HepG2 (cell line): Measurements from ENCODE around the gene HMCN1. TPM values are rescaled to one million over a fixed set of nuclear protein-coding genes. Genes with fewer than 3 reads are reported as not detected.

Experiments used
- ATAC-seq: fragments of 200-7000 bp; cut with Tn5 transposase; 3 replicates; pipeline ENCODE4 v1.9.1; 2020; ENCODE audit warnings: mild to moderate bottlenecking, moderate library complexity
- BruUV-seq: library from RNA; stranded (reverse); fragments of 400-500 nt; replicated peaks from 2 replicates; lab custom pipeline; 2021; lab: Mats Ljungman, UMichigan
- CTCF ChIA-PET: fragments of 300-600 bp; formaldehyde crosslinking; extraction: SDS; loops from one replicate; lab custom pipeline; 2021; ENCODE audit warnings: low total read pairs, inconsistent platforms, low intra/inter-chr PET ratio; lab: Yijun Ruan, JAX
- POLR2A ChIA-PET: fragments of 350-600 bp; sonication (Branson Sonifier 250); formaldehyde crosslinking; loops from one replicate; lab custom pipeline; 2020; ENCODE audit warnings: antibody characterized with exemption, inconsistent platforms; lab: Yijun Ruan, JAX
- DNase-seq: peaks from one replicate; pipeline ENCODE4 v3.0.0-alpha.2; 2015; ENCODE audit warnings: low spot score
- FAIRE-seq: peaks from 3 replicates; lab custom pipeline; 2011; peaks lifted over from hg19 to GRCh38; lab: Jason Lieb, UNC
- H2AFZ ChIP-seq: one replicate; pipeline ENCODE4 v1.6.1; 2011; ENCODE audit warnings: low read length, inconsistent platforms
- H3K27ac ChIP-seq: fragments of 300-600 bp; 3 replicates; pipeline ENCODE4 v1.8.0; 2011; ENCODE audit warnings: mixed run types, mild to moderate bottlenecking, mixed read lengths, low read length, inconsistent platforms; ENCODE audit not compliant: insufficient read depth; ENCODE audit errors: extremely low read length
- H3K27me3 ChIP-seq, 2 experiments: fragments of 200-600 bp in 1 of 2; 2 replicates in 1 of 2; 3 replicates in 1 of 2; pipeline versions ENCODE4 v1.6.0 to v1.8.0; 2011; ENCODE audit warnings: low read length in 2 of 2, mild to moderate bottlenecking in 2 of 2, moderate library complexity in 2 of 2, inconsistent platforms in 1 of 2; ENCODE audit not compliant: insufficient read depth in 2 of 2, control insufficient read depth in 1 of 2
- H3K36me3 ChIP-seq, 2 experiments: fragments of 200-600 bp in 1 of 2; replicated peaks in 1 of 2; 2 replicates in 1 of 2; 3 replicates in 1 of 2; pipeline versions ENCODE4 v1.5.1 to v1.8.0; 2011; ENCODE audit warnings: low read length in 2 of 2, inconsistent platforms in 1 of 2; ENCODE audit not compliant: insufficient read depth in 2 of 2, control insufficient read depth in 1 of 2
- H3K4me1 ChIP-seq: 2 replicates; pipeline ENCODE4 v1.5.1; 2012; ENCODE audit warnings: low read length, inconsistent platforms; ENCODE audit not compliant: insufficient read depth
- H3K4me2 ChIP-seq: 2 replicates; pipeline ENCODE4 v1.6.0; 2011; ENCODE audit warnings: low read depth, low read length, inconsistent platforms
- H3K4me3 ChIP-seq, 3 experiments: fragments of 200-600 bp in 1 of 3; sonication (generic), shearing (Covaris generic) in 1 of 3; replicated peaks in 1 of 3; 2 replicates each; pipeline ENCODE4 v1.5.1; 2011 to 2016; ENCODE audit warnings: low read length in 3 of 3, inconsistent platforms in 2 of 3, low read depth in 2 of 3, mild to moderate bottlenecking in 2 of 3, control low read depth in 1 of 3, mixed read lengths in 1 of 3; ENCODE audit not compliant: insufficient read depth in 1 of 3
- H3K79me2 ChIP-seq: one replicate; pipeline ENCODE4 v1.6.1; 2011; ENCODE audit warnings: low read length, inconsistent platforms; ENCODE audit not compliant: insufficient read depth
- H3K9ac ChIP-seq: 2 replicates; pipeline ENCODE4 v1.6.0; 2011; ENCODE audit warnings: mild to moderate bottlenecking, low read depth, low read length, inconsistent platforms; ENCODE audit not compliant: insufficient read depth
- H3K9me3 ChIP-seq: 2 replicates; pipeline ENCODE4 v1.5.1; 2012; ENCODE audit warnings: mild to moderate bottlenecking, low read length
- H4K20me1 ChIP-seq: 2 replicates; pipeline ENCODE4 v1.6.0; 2011; ENCODE audit warnings: inconsistent platforms, mild to moderate bottlenecking, low read length, moderate library complexity; ENCODE audit not compliant: insufficient read depth
- CCDC6 ChIP-seq: sonication (generic); formaldehyde crosslinking; IDR thresholded peaks from 2 replicates; pipeline ENCODE4 v1.8.1; 2022; ENCODE audit warnings: mild to moderate bottlenecking, missing genetic modification reagents, moderate library complexity
- EEA1 ChIP-seq: sonication (generic); formaldehyde crosslinking; IDR thresholded peaks from 2 replicates; pipeline ENCODE4 v1.5.1; 2020; ENCODE audit warnings: mild to moderate bottlenecking, missing genetic modification reagents, borderline replicate concordance
- HDAC2 ChIP-seq: sonication (generic); formaldehyde crosslinking; IDR thresholded peaks from 2 replicates; pipeline ENCODE4 v1.4.0; 2020; ENCODE audit warnings: missing genetic modification reagents
- KMT2A ChIP-seq: sonication (generic); formaldehyde crosslinking; IDR thresholded peaks from 2 replicates; pipeline ENCODE4 v1.4.0; 2020; ENCODE audit warnings: missing genetic modification reagents
- LCORL ChIP-seq, 2 experiments: fragments of 450-650 bp in 1 of 2; sonication (generic) in 1 of 2; formaldehyde crosslinking in 1 of 2; IDR thresholded peaks; 2 replicates each; pipeline versions ENCODE4 v1.5.0 to v1.6.1; 2017 to 2020; ENCODE audit warnings: antibody characterized with exemption in 1 of 2, missing genetic modification reagents in 1 of 2
- MATR3 ChIP-seq: sonication (generic); formaldehyde crosslinking; IDR thresholded peaks from 2 replicates; pipeline ENCODE4 v1.4.0; 2020; ENCODE audit warnings: missing genetic modification reagents
- PBX3 ChIP-seq: sonication (generic); formaldehyde crosslinking; IDR thresholded peaks from 2 replicates; pipeline ENCODE4 v1.8.1; 2023; ENCODE audit warnings: missing genetic modification reagents, inconsistent platforms, borderline replicate concordance
- RBM22 ChIP-seq: fragments of 200-400 bp; formaldehyde crosslinking; optimal IDR thresholded peaks from 2 replicates; pipeline ENCODE3; 2017; ENCODE audit warnings: mild to moderate bottlenecking, low read length, moderate library complexity
- WIZ ChIP-seq: sonication (generic); formaldehyde crosslinking; IDR thresholded peaks from 2 replicates; pipeline ENCODE4 v1.5.1; 2020; ENCODE audit warnings: mild to moderate bottlenecking, missing genetic modification reagents
- ZBTB42 ChIP-seq: sonication (generic); formaldehyde crosslinking; IDR thresholded peaks from 2 replicates; pipeline ENCODE4 v1.5.0; 2020; ENCODE audit warnings: mild to moderate bottlenecking, missing genetic modification reagents
- ZBTB49 ChIP-seq: sonication (generic); formaldehyde crosslinking; IDR thresholded peaks from 2 replicates; pipeline ENCODE4 v1.4.0; 2020; ENCODE audit warnings: missing genetic modification reagents, borderline replicate concordance
- ZFP90 ChIP-seq: sonication (generic); formaldehyde crosslinking; IDR thresholded peaks from 2 replicates; pipeline ENCODE4 v1.8.0; 2022; ENCODE audit warnings: missing genetic modification reagents, mild to moderate bottlenecking, inconsistent platforms, borderline replicate concordance
- ZNF615 ChIP-seq: sonication (generic); formaldehyde crosslinking; IDR thresholded peaks from 2 replicates; pipeline ENCODE4 v1.5.0; 2020; ENCODE audit warnings: mild to moderate bottlenecking, missing genetic modification reagents, borderline replicate concordance
- WGBS: methylation state at CpG from one replicate; pipeline ENCODE4 v1.1.6; 2017; ENCODE audit warnings: low lambda C conversion rate; 5-methylcytosine and 5-hydroxymethylcytosine counted together
- in situ Hi-C: cut with HindIII; loops from 2 replicates; pipeline ENCODE4 v1.10.0; 2017; ENCODE audit warnings: low pct_unique_long_range_greater_than_20kb; ENCODE audit not compliant: extremely low pct_ligation_motif_present
- intact Hi-C: fragments of 100-400 bp; cut with micrococcal nuclease; formaldehyde crosslinking; loops from one replicate; pipeline ENCODE4 v1.10.0; 2022; ENCODE audit not compliant: unreplicated experiment
- polyA plus RNA-seq, 8 experiments: library from polyadenylated mRNA; depleted of rRNA in 3 of 8; stranded (reverse) in 7 of 8; unstranded in 1 of 8; fragments of >200 nt; fragmentation: Illumina TruSeq in 4 of 8; extraction: Trizol in 4 of 8; gene quantifications; 2 replicates each; pipeline versions ENCODE4 v1.2.1 to v1.2.3, GENCODE V29; 2011 to 2016; ENCODE audit warnings: low read depth in 4 of 8, missing spikeins in 1 of 8, mixed read lengths in 1 of 8; ENCODE audit not compliant: insufficient read depth in 1 of 8
- total RNA-seq, 5 experiments: library from RNA; depleted of rRNA; stranded (reverse); fragments of >200 nt; fragmentation: Illumina TruSeq; extraction: Trizol; gene quantifications; 2 replicates each; pipeline ENCODE4 v1.2.3, GENCODE V29; 2016; ENCODE audit warnings: low read depth in 1 of 5
- TF ChIP-seq, protein P1 (sequence below): sonication (generic); formaldehyde crosslinking; IDR thresholded peaks from 2 replicates; pipeline ENCODE4 v1.8.1; 2023; ENCODE audit warnings: mild to moderate bottlenecking, missing genetic modification reagents

The HMCN1 gene
- total and polyA plus RNA-seq, 2 of the 13 experiments (the other 11 are each of a cell fraction or from before 2014, with no cell fraction given) = 0.03 TPM; not detected in 1

DNA sequence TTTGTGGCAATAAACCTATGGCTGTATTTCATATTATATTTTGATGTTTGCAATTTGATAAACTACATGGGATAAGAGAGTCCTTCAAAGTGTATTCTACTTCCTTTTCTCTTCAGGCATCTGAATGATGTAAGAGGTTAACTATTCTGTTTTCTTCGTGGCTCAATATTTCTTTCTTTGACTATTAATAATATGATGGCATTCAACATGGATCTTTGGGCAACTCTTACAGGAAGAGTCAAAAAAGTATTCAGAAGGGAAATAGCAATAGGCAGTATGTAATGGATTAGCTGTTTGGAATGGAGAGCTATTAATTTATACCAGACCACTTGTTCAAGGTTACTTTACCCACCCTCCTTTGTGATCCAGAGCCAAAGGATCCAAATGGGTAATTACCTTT, 74.4 kb downstream of the HMCN1 start:
- Histone ChIP-seq H4K20me1 (no peaks in the 10 kb centered on the region), H3K4me1 (no peaks in the 10 kb centered on the region), H3K9ac (no peak overlapping the region), H3K27ac (no peak overlapping the region), H3K79me2 (no peaks in the 10 kb centered on the region), H3K27me3 (no peaks in the 10 kb centered on the region), H3K36me3 (no peaks in the 10 kb centered on the region), H3K4me3 (no peak overlapping the region), H2AFZ (no peak overlapping the region), H3K9me3 (no peaks in the 10 kb centered on the region), H3K4me2 (no peak overlapping the region)
- no peak for TF ChIP-seq EEA1
- no peak for TF ChIP-seq RBM22
- no peak for TF ChIP-seq ZFP90 (CRISPR knock-in tag)
- no peak for TF ChIP-seq WIZ (CRISPR knock-in tag)
- no peak for TF ChIP-seq ZBTB49 (CRISPR knock-in tag)
- no peak for TF ChIP-seq ZBTB42 (CRISPR knock-in tag)
- no peak for TF ChIP-seq LCORL (IDR thresholded peaks at IDR 0.05)
- no peak for TF ChIP-seq LCORL (CRISPR knock-in tag; IDR thresholded peaks at IDR 0.05)
- TF ChIP-seq, protein P1, sequence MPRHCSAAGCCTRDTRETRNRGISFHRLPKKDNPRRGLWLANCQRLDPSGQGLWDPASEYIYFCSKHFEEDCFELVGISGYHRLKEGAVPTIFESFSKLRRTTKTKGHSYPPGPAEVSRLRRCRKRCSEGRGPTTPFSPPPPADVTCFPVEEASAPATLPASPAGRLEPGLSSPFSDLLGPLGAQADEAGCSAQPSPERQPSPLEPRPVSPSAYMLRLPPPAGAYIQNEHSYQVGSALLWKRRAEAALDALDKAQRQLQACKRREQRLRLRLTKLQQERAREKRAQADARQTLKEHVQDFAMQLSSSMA (CRISPR knock-in tag) = no peak
- no peak for TF ChIP-seq CCDC6 (CRISPR knock-in tag)
- TF ChIP-seq HDAC2 (CRISPR knock-in tag) = no peak
- no peak for TF ChIP-seq PBX3
- TF ChIP-seq KMT2A = no peak
- TF ChIP-seq ZNF615 = no peak
- no peak for TF ChIP-seq MATR3 (CRISPR knock-in tag)
- no peak for ATAC-seq
- no peak for FAIRE-seq
- 0% methylated on average over 1 of the region's 1 CpG for WGBS
- in situ Hi-C loops = no loop called here
- POLR2A ChIA-PET = no interaction called here
- no peak for DNase-seq
- no TSS peak for BruUV-seq
- intact Hi-C loops = no loop called here
- CTCF ChIA-PET = no interaction called here
